Measurements from ENCODE around the gene C16orf74. TPM values are rescaled to one million over a fixed set of nuclear protein-coding genes. Genes with fewer than 3 reads are reported as not detected.

Gene C16orf74
- total RNA-seq, 1 experiment from 2014 or later: 3.8 TPM

- no peak for DNase-seq (ENCODE audit: low read depth, low spot score)
- in situ Hi-C loops (cut with HindIII; ENCODE audit: low pct_unique_long_range_greater_than_20kb, low sequenced_read_pairs): no loop called here
Observed at GRCh38 chr16:85710732-85711131, 40.2 kb downstream of the C16orf74 start.

- in situ Hi-C loops (cut with HindIII; ENCODE audit: low pct_unique_long_range_greater_than_20kb, low sequenced_read_pairs): no loop called here
- no peak for DNase-seq (ENCODE audit: low read depth, low spot score)
Observed at GRCh38 chr16:85709766-85710585, 40.9 kb downstream of the C16orf74 start.

- in situ Hi-C loops (cut with HindIII; ENCODE audit: low pct_unique_long_range_greater_than_20kb, low sequenced_read_pairs): no loop called here
Observed at GRCh38 chr16:85708338-85708737, 42.6 kb downstream of the C16orf74 start.

GRCh38 chr16:85707528-85708095, 43.3 kb downstream of the C16orf74 start:
- no peak for DNase-seq (ENCODE audit: low read depth, low spot score)
- in situ Hi-C loops (cut with HindIII; ENCODE audit: low pct_unique_long_range_greater_than_20kb, low sequenced_read_pairs): no loop called here

More at GRCh38 chr16:85708338-85708737, 42.6 kb downstream of the C16orf74 start:
- DNase-seq (ENCODE audit: low read depth, low spot score): no peak

GRCh38 chr16:85706449-85707034, 44.4 kb downstream of the C16orf74 start:
- no peak for DNase-seq (ENCODE audit: low read depth, low spot score)
- in situ Hi-C loops (cut with HindIII; ENCODE audit: low pct_unique_long_range_greater_than_20kb, low sequenced_read_pairs): no loop called here

- DNase-seq (ENCODE audit: low read depth, low spot score): no peak
- in situ Hi-C loops (cut with HindIII; ENCODE audit: low pct_unique_long_range_greater_than_20kb, low sequenced_read_pairs): no loop called here
Observed at GRCh38 chr16:85704900-85705846, 45.7 kb downstream of the C16orf74 start.

GRCh38 chr16:85704011-85704410, 46.9 kb downstream of the C16orf74 start:
- DNase-seq (ENCODE audit: low read depth, low spot score): no peak
- in situ Hi-C loops (cut with HindIII; ENCODE audit: low pct_unique_long_range_greater_than_20kb, low sequenced_read_pairs): no loop called here

GRCh38 chr16:85699628-85700027, 51.3 kb downstream of the C16orf74 start:
- peak; percentile 26 for DNase-seq (ENCODE audit: low read depth, low spot score)
- in situ Hi-C loops (cut with HindIII; ENCODE audit: low pct_unique_long_range_greater_than_20kb, low sequenced_read_pairs): no loop called here

GRCh38 chr16:85698935-85699558, 51.8 kb downstream of the C16orf74 start:
- in situ Hi-C loops (cut with HindIII; ENCODE audit: low pct_unique_long_range_greater_than_20kb, low sequenced_read_pairs): no loop called here
- DNase-seq (ENCODE audit: low read depth, low spot score): no peak

- in situ Hi-C loops (cut with HindIII; ENCODE audit: low pct_unique_long_range_greater_than_20kb, low sequenced_read_pairs): no loop called here
- DNase-seq (ENCODE audit: low read depth, low spot score): no peak
Observed at GRCh38 chr16:85698459-85698891, 52.4 kb downstream of the C16orf74 start.

- in situ Hi-C loops (cut with HindIII; ENCODE audit: low pct_unique_long_range_greater_than_20kb, low sequenced_read_pairs): no loop called here
- DNase-seq (ENCODE audit: low read depth, low spot score): no peak
Observed at GRCh38 chr16:85697431-85697830, 53.5 kb downstream of the C16orf74 start.

GRCh38 chr16:85696781-85697180, 54.1 kb downstream of the C16orf74 start:
- no peak for DNase-seq (ENCODE audit: low read depth, low spot score)
- in situ Hi-C loops (cut with HindIII; ENCODE audit: low pct_unique_long_range_greater_than_20kb, low sequenced_read_pairs): no loop called here

- DNase-seq (ENCODE audit: low read depth, low spot score): no peak
- in situ Hi-C loops (cut with HindIII; ENCODE audit: low pct_unique_long_range_greater_than_20kb, low sequenced_read_pairs): no loop called here
Observed at GRCh38 chr16:85695196-85696128, 55.4 kb downstream of the C16orf74 start.

- no peak for DNase-seq (ENCODE audit: low read depth, low spot score)
- in situ Hi-C loops (cut with HindIII; ENCODE audit: low pct_unique_long_range_greater_than_20kb, low sequenced_read_pairs): no loop called here
Observed at GRCh38 chr16:85690469-85691064, 60.3 kb downstream of the C16orf74 start.

- DNase-seq (ENCODE audit: low read depth, low spot score): no peak
- in situ Hi-C loops (cut with HindIII; ENCODE audit: low pct_unique_long_range_greater_than_20kb, low sequenced_read_pairs): no loop called here
Observed at GRCh38 chr16:85689950-85690320, 61.0 kb downstream of the C16orf74 start.

- no peak for DNase-seq (ENCODE audit: low read depth, low spot score)
- in situ Hi-C loops (cut with HindIII; ENCODE audit: low pct_unique_long_range_greater_than_20kb, low sequenced_read_pairs): no loop called here
Observed at GRCh38 chr16:85689285-85689949, 61.5 kb downstream of the C16orf74 start.
